GM19452 (cell line): ENCODE results near the gene MPP3.

Experiments
- ATAC-seq: cut with Tn5 transposase; IDR thresholded peaks from one replicate; pipeline ENCODE4 v1.9.1; 2021; ENCODE audit not compliant: unreplicated experiment

MPP3 gene

DNA sequence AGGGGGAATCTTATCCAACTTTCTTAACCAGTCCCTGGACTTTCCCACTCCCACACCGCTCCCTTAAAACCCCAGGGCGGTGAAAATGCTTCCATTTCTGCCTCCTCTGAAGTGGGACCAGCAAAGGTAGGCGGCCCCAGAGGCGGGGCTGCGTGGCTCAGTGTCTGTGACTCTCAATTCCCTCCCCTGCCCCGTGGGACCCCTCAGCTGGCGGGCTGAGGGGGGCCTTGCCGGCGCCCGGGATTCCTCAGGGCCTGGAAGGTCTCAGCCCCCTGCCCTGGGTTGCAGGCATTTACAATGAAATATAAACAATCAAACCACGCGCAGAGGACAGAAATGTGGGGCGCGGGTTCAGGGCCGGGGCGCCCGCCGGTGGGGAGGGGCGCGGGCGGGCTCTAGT is 78.0 kb downstream of the MPP3 start:
- no peak for ATAC-seq

DNA sequence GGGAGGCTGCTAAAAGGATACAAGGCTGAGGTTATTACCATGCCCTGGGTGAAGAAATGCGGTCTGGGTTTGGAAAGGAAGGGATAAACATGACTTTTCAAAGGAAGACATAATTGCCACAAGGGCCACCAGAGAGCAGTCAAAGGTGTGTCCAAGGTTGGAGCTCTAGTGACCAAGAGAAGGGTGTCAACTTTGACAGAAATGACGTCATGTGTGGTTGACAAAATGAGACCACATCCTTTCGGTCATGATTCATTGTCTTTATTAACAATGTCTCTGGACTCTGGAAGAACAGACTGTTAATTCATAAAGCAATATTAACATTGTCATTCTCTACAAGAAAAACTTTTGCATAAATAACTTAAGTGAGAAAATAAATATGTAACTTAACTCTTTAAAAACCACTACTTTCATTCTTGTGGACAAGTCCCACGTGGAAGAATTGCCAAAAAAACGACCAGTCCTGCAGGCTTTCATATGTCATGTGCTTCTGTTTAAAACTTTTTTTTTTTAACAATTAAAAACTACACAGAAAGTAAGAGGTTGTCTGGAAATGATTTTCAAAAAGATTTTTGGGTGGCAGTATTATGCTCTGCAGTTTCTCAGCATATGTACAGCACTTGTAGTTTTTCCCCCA is 79.3 kb downstream of the MPP3 start:
- no peak for ATAC-seq
